ENCODE results near the gene IL13.

DNA sequence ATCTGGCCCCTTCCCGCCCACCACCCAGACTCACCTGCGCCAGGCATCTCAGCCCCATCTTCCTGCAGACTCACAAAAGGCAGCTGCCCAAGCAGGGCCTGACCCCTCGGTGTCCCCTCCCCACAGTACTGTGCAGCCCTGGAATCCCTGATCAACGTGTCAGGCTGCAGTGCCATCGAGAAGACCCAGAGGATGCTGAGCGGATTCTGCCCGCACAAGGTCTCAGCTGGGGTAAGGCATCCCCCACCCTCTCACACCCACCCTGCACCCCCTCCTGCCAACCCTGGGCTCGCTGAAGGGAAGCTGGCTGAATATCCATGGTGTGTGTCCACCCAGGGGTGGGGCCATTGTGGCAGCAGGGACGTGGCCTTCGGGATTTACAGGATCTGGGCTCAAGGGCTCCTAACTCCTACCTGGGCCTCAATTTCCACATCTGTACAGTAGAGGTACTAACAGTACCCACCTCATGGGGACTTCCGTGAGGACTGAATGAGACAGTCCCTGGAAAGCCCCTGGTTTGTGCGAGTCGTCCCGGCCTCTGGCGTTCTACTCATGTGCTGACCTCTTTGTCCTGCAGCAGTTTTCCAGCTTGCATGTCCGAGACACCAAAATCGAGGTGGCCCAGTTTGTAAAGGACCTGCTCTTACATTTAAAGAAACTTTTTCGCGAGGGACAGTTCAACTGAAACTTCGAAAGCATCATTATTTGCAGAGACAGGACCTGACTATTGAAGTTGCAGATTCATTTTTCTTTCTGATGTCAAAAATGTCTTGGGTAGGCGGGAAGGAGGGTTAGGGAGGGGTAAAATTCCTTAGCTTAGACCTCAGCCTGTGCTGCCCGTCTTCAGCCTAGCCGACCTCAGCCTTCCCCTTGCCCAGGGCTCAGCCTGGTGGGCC, 1.9 kb downstream of the IL13 start:
- TF ChIP-seq, protein P1, sequence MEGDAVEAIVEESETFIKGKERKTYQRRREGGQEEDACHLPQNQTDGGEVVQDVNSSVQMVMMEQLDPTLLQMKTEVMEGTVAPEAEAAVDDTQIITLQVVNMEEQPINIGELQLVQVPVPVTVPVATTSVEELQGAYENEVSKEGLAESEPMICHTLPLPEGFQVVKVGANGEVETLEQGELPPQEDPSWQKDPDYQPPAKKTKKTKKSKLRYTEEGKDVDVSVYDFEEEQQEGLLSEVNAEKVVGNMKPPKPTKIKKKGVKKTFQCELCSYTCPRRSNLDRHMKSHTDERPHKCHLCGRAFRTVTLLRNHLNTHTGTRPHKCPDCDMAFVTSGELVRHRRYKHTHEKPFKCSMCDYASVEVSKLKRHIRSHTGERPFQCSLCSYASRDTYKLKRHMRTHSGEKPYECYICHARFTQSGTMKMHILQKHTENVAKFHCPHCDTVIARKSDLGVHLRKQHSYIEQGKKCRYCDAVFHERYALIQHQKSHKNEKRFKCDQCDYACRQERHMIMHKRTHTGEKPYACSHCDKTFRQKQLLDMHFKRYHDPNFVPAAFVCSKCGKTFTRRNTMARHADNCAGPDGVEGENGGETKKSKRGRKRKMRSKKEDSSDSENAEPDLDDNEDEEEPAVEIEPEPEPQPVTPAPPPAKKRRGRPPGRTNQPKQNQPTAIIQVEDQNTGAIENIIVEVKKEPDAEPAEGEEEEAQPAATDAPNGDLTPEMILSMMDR (IDR thresholded peaks at IDR 0.05) = no peak
- TF ChIP-seq POLR2A (IDR thresholded peaks at IDR 0.05) = no peak

All from thyroid gland (tissue), 4 donors.